NCI-H187 (cell line): ENCODE measurements around the gene TMEM235.

ENCODE experiments used
- DNase-seq, 2 experiments: peaks; one replicate each; lab custom pipeline; 2025; lab: John Stamatoyannopoulos, UW

Gene TMEM235

GRCh38 chr17:78255029-78255656, 23.7 kb downstream of the TMEM235 start:
- DNase-seq, result no peak

GRCh38 chr17:78255953-78256706, 24.7 kb downstream of the TMEM235 start:
- DNase-seq, result no peak

- DNase-seq, result no peak
These were observed 25.5 kb downstream of the TMEM235 start for GRCh38 chr17:78256707-78257591.

- DNase-seq, result no peak
These were observed 26.4 kb downstream of the TMEM235 start for GRCh38 chr17:78257810-78258322.

- no peak for DNase-seq
These were observed 27.1 kb downstream of the TMEM235 start for GRCh38 chr17:78258323-78259191.

GRCh38 chr17:78259192-78259554, 27.7 kb downstream of the TMEM235 start:
- no peak for DNase-seq

- DNase-seq, result no peak
These were observed 31.8 kb downstream of the TMEM235 start for GRCh38 chr17:78263063-78263735.

GRCh38 chr17:78263736-78264340, 32.4 kb downstream of the TMEM235 start:
- no peak for DNase-seq

GRCh38 chr17:78264590-78264989, 33.2 kb downstream of the TMEM235 start:
- DNase-seq, result no peak

- DNase-seq, result no peak
These were observed 33.7 kb downstream of the TMEM235 start for GRCh38 chr17:78265121-78265520.

GRCh38 chr17:78266231-78266631, 34.8 kb downstream of the TMEM235 start:
- DNase-seq, result no peak

- no peak for DNase-seq
These were observed 35.3 kb downstream of the TMEM235 start for GRCh38 chr17:78266771-78267170.

GRCh38 chr17:78267253-78268073, 36.0 kb downstream of the TMEM235 start:
- no peak for DNase-seq

- no peak for DNase-seq
These were observed 36.9 kb downstream of the TMEM235 start for GRCh38 chr17:78268191-78268874.

- no peak for DNase-seq
These were observed 37.8 kb downstream of the TMEM235 start for GRCh38 chr17:78268951-78269905.

- DNase-seq, result no peak
These were observed 38.5 kb downstream of the TMEM235 start for GRCh38 chr17:78269955-78270381.

GRCh38 chr17:78271419-78272170, 40.2 kb downstream of the TMEM235 start:
- DNase-seq, result no peak
